ENCODE measurements around the gene UTS2B. TPM values are rescaled to one million over a fixed set of nuclear protein-coding genes. Genes with fewer than 3 reads are reported as not detected.

UTS2B gene
- total and polyA plus RNA-seq, 5 donors: 0.16 to 1.2 (median 0.42) TPM

GRCh38 chr3:191363221-191363620 lies 32.9 kb upstream of the UTS2B start:
- WGBS: 98% methylated on average over 4 of the region's 4 CpGs
- H3K4me1 ChIP-seq (ENCODE audit: control insufficient read depth, insufficient read depth, low read length): peaks cover 3% of the 10 kb centered on the region
- no peak for ATAC-seq

DNA sequence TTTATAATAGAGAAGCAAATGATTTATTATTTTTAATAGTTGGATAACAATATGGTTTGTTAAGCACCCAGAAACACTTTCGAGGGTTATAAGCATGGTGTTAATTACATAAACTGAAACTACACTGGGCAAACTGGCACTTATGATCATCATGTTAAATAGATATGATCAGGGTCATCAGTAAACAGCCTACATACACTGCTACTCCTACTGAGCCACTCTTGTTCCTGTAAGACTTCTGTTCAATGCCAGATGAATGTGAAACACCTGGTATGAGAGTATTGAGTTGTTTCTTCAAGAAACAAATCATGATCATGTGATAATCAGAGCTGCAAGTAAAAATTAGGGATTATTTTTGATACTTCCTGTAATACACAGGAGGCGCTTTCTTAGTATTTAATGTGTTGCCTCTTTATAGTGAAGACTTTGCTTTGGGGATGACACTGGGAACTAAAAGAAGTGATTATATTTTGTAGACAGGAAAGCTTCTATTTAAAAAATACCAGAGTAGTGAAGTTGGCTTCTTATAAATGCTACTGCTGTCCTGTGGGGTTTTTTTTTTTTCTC lies 32.3 kb upstream of the UTS2B start:
- Histone ChIP-seq H3K4me1 (ENCODE audit: control insufficient read depth, insufficient read depth, low read length) (peaks cover 3% of the 10 kb centered on the region), H3K27me3 (ENCODE audit: control insufficient read depth, insufficient read depth) (no peaks in the 10 kb centered on the region), H3K27ac (ENCODE audit: low read length) (no peak overlapping the region), H3K9me3 (ENCODE audit: control insufficient read depth, low read length) (no peaks in the 10 kb centered on the region), H3K4me3 (ENCODE audit: low read length) (no peak overlapping the region)
- intact Hi-C loops (cut with DNase I): no loop called here
- no peak for DNase-seq
- 93% methylated on average over 2 of the region's 2 CpGs for WGBS
- no peak for ATAC-seq

More at GRCh38 chr3:191363221-191363620, 32.9 kb upstream of the UTS2B start:
- Histone ChIP-seq H3K27ac (ENCODE audit: low read length) (no peak overlapping the region), H3K27me3 (ENCODE audit: control insufficient read depth, insufficient read depth) (no peaks in the 10 kb centered on the region), H3K9me3 (ENCODE audit: control insufficient read depth, low read length) (no peaks in the 10 kb centered on the region), H3K4me3 (ENCODE audit: low read length) (no peak overlapping the region)
- DNase-seq: no peak
- intact Hi-C loops (cut with DNase I): no loop called here

- Histone ChIP-seq H3K4me3 (ENCODE audit: low read length) (no peak overlapping the region), H3K9me3 (ENCODE audit: control insufficient read depth, low read length) (no peaks in the 10 kb centered on the region), H3K4me1 (ENCODE audit: control insufficient read depth, insufficient read depth, low read length) (peaks cover 4% of the 10 kb centered on the region), H3K27me3 (ENCODE audit: control insufficient read depth, insufficient read depth) (no peaks in the 10 kb centered on the region), H3K27ac (ENCODE audit: low read length) (no peak overlapping the region)
- DNase-seq: no peak
- intact Hi-C loops (cut with DNase I): no loop called here
- WGBS: 75% methylated on average over 4 of the region's 4 CpGs
- ATAC-seq: no peak
These were observed 31.7 kb upstream of the UTS2B start for GRCh38 chr3:191362037-191362436.

DNA sequence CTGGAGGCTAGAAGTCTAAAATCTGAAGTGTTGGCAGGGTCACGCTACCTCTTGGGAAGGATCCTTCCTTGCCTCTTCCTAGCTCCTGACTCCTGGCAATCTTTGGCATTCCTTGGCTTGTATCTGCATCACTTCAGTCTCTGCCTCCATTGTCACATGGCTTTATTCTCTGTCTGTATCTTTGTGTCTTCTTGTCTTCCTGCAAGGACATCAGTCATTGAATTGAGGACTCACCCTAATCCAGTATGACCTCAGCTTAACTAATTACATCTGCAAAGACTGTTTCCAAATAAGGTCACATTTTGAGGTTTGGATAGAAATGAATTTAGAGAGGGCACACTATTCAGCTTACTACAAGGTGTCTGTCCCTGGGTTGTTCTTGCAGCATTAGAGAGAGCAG lies 31.1 kb upstream of the UTS2B start:
- 88% methylated on average over 1 of the region's 1 CpG for WGBS
- Histone ChIP-seq H3K9me3 (ENCODE audit: control insufficient read depth, low read length) (no peaks in the 10 kb centered on the region), H3K27ac (ENCODE audit: low read length) (no peak overlapping the region), H3K4me1 (ENCODE audit: control insufficient read depth, insufficient read depth, low read length) (peaks cover 6% of the 10 kb centered on the region), H3K4me3 (ENCODE audit: low read length) (no peak overlapping the region), H3K27me3 (ENCODE audit: control insufficient read depth, insufficient read depth) (no peaks in the 10 kb centered on the region)
- DNase-seq (no peak), ATAC-seq (no peak)
- intact Hi-C loops (cut with DNase I): no loop called here

GRCh38 chr3:191360620-191361019 lies 30.3 kb upstream of the UTS2B start:
- Histone ChIP-seq H3K27ac (ENCODE audit: low read length) (no peak overlapping the region), H3K4me1 (ENCODE audit: control insufficient read depth, insufficient read depth, low read length) (peaks cover 6% of the 10 kb centered on the region), H3K27me3 (ENCODE audit: control insufficient read depth, insufficient read depth) (no peaks in the 10 kb centered on the region), H3K9me3 (ENCODE audit: control insufficient read depth, low read length) (no peaks in the 10 kb centered on the region), H3K4me3 (ENCODE audit: low read length) (no peak overlapping the region)
- 89% methylated on average over 3 of the region's 3 CpGs for WGBS
- intact Hi-C loops (cut with DNase I): no loop called here
- ATAC-seq (no peak), DNase-seq (no peak)

GRCh38 chr3:191358929-191359328 lies 28.6 kb upstream of the UTS2B start:
- intact Hi-C loops (cut with DNase I): no loop called here
- DNase-seq: no peak
- H3K9me3 ChIP-seq (ENCODE audit: control insufficient read depth, low read length): no peaks in the 10 kb centered on the region
- H3K27ac ChIP-seq (ENCODE audit: low read length): no peak overlapping the region
- WGBS: 81% methylated on average over 2 of the region's 2 CpGs
- peaks cover 8% of the 10 kb centered on the region for H3K4me1 ChIP-seq (ENCODE audit: control insufficient read depth, insufficient read depth, low read length)
- no peak overlapping the region for H3K4me3 ChIP-seq (ENCODE audit: low read length)
- no peaks in the 10 kb centered on the region for H3K27me3 ChIP-seq (ENCODE audit: control insufficient read depth, insufficient read depth)
- ATAC-seq: no peak

GRCh38 chr3:191357909-191358308 lies 27.6 kb upstream of the UTS2B start:
- peaks cover 13% of the 10 kb centered on the region for H3K4me1 ChIP-seq (ENCODE audit: control insufficient read depth, insufficient read depth, low read length)
- no peak overlapping the region for H3K4me3 ChIP-seq (ENCODE audit: low read length)

GRCh38 chr3:191356631-191357439 lies 26.5 kb upstream of the UTS2B start:
- DNase-seq (peak; percentile 64 to 77 (median 73)), ATAC-seq (peak; percentile 78 to 93)
- Histone ChIP-seq H3K27ac (ENCODE audit: low read length) (peak overlapping the region; percentile 30), H3K9me3 (ENCODE audit: control insufficient read depth, low read length) (no peaks in the 10 kb centered on the region), H3K27me3 (ENCODE audit: control insufficient read depth, insufficient read depth) (no peaks in the 10 kb centered on the region), H3K4me3 (ENCODE audit: low read length) (no peak overlapping the region), H3K4me1 (ENCODE audit: control insufficient read depth, insufficient read depth, low read length) (peaks cover 14% of the 10 kb centered on the region)
- intact Hi-C loops (cut with DNase I): no loop called here
- 44% methylated on average over 5 of the region's 5 CpGs for WGBS

More at GRCh38 chr3:191357909-191358308, 27.6 kb upstream of the UTS2B start:
- H3K27ac ChIP-seq (ENCODE audit: low read length): no peak overlapping the region
- DNase-seq (peak in 1 of 3 donors; percentile 25), ATAC-seq (no peak)
- H3K27me3 ChIP-seq (ENCODE audit: control insufficient read depth, insufficient read depth): no peaks in the 10 kb centered on the region
- intact Hi-C loops (cut with DNase I): no loop called here
- WGBS: 91% methylated on average over 6 of the region's 6 CpGs
- H3K9me3 ChIP-seq (ENCODE audit: control insufficient read depth, low read length): no peaks in the 10 kb centered on the region

- Histone ChIP-seq H3K27me3 (ENCODE audit: control insufficient read depth, insufficient read depth) (no peaks in the 10 kb centered on the region), H3K4me3 (ENCODE audit: low read length) (no peak overlapping the region), H3K4me1 (ENCODE audit: control insufficient read depth, insufficient read depth, low read length) (peaks cover 14% of the 10 kb centered on the region), H3K27ac (ENCODE audit: low read length) (no peak overlapping the region), H3K9me3 (ENCODE audit: control insufficient read depth, low read length) (no peaks in the 10 kb centered on the region)
- intact Hi-C loops (cut with DNase I): no loop called here
- no peak for ATAC-seq
- 97% methylated on average over 4 of the region's 4 CpGs for whole genome bisulfite sequencing
- no peak for DNase-seq
These were observed 25.1 kb upstream of the UTS2B start for GRCh38 chr3:191355406-191355805.

DNA sequence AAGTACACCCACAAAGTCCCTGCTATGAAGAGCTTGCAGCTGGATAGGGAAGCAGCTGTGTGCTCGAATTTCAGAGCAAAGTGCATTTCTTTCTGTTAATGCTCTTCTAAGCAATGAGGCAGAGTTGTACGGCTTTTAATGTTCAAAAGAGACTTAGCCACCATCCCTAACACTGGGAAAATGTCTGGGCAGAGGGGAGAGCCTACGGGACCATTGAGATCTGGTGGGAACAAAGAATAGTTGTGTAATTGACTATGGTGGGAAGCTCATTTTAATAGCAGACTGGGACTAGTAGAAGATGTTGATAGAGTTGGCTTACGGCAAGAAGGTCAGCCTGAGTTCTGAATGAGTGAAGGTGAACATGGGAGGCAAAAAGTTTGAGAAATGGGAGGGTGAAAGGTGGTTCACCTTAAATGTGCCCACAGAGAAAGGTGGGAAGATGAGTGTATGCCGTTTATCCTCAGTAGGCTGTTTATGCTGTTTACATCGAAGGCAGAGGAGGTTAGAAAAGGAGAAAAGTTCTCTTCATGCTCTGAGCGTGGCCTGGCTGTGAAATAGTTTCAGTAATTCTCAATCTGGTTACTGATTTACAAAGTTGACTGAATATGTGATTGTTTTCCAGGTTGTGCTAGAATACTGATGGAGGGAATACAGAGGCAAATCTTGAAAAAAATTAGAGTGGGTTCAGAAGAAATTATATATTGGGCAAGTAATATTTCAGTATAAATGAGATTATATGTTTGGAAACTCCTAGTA lies 22.9 kb upstream of the UTS2B start:
- Histone ChIP-seq H3K27me3 (ENCODE audit: control insufficient read depth, insufficient read depth) (no peaks in the 10 kb centered on the region), H3K9me3 (ENCODE audit: control insufficient read depth, low read length) (no peaks in the 10 kb centered on the region), H3K4me1 (ENCODE audit: control insufficient read depth, insufficient read depth, low read length) (peaks cover 14% of the 10 kb centered on the region), H3K4me3 (ENCODE audit: low read length) (no peak overlapping the region), H3K27ac (ENCODE audit: low read length) (no peak overlapping the region)
- ATAC-seq (no peak), DNase-seq (no peak)
- WGBS: 67% methylated on average over 7 of the region's 7 CpGs
- intact Hi-C loops (cut with DNase I): no loop called here

DNA sequence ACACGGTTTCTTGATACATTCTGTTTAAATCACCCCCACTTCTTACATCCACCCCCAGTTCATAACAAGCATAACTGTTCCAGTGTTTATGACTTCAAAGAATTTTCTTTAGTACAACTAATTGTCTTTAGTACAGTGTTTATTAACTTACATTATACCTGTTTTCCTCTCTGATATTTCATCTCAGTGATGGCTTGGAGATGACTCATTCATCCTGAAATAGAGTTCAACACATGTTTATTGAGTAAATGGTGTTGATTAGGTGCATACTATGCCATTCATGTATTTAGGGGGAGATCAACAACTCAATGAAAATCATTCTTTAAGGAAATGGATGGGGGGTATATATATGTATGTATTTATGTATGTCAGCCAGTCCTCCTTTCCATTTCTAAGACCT lies 21.7 kb upstream of the UTS2B start:
- DNase-seq (no peak), ATAC-seq (no peak)
- Histone ChIP-seq H3K27me3 (ENCODE audit: control insufficient read depth, insufficient read depth) (no peaks in the 10 kb centered on the region), H3K4me1 (ENCODE audit: control insufficient read depth, insufficient read depth, low read length) (peaks cover 13% of the 10 kb centered on the region), H3K27ac (ENCODE audit: low read length) (no peak overlapping the region), H3K9me3 (ENCODE audit: control insufficient read depth, low read length) (no peaks in the 10 kb centered on the region), H3K4me3 (ENCODE audit: low read length) (no peak overlapping the region)
- intact Hi-C loops (cut with DNase I): no loop called here
- WGBS: 96% methylated on average over 1 of the region's 1 CpG

All from right cardiac atrium (tissue), 5 donors.